ENCODE data around the gene EZH2.

DNA sequence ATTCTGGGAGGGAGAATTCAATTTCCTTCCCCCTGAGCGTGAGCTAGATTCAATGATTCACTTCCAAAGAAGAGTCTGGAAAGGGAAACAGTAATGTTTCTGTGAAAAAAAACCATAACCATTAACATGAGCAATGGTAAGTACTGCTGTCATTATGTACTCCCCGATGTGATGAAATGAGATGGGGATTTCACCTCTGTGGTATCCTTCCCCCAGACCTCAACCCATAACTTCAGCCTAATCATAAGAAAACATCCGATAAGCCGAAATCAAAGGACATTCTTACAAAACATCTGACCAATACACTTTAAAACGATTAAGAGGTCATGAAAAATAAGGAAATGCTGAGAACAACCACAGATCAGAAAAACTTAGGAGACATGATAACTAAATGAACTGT lies 27.2 kb downstream of the EZH2 start:
- TF ChIP-seq, protein P1, sequence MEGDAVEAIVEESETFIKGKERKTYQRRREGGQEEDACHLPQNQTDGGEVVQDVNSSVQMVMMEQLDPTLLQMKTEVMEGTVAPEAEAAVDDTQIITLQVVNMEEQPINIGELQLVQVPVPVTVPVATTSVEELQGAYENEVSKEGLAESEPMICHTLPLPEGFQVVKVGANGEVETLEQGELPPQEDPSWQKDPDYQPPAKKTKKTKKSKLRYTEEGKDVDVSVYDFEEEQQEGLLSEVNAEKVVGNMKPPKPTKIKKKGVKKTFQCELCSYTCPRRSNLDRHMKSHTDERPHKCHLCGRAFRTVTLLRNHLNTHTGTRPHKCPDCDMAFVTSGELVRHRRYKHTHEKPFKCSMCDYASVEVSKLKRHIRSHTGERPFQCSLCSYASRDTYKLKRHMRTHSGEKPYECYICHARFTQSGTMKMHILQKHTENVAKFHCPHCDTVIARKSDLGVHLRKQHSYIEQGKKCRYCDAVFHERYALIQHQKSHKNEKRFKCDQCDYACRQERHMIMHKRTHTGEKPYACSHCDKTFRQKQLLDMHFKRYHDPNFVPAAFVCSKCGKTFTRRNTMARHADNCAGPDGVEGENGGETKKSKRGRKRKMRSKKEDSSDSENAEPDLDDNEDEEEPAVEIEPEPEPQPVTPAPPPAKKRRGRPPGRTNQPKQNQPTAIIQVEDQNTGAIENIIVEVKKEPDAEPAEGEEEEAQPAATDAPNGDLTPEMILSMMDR (IDR thresholded peaks at IDR 0.05; ENCODE audit: extremely low read depth in 1 of 2, insufficient read depth in 1 of 2, low read depth in 1 of 2, low read length in 2 of 2), result no peak
- TF ChIP-seq, protein P2, sequence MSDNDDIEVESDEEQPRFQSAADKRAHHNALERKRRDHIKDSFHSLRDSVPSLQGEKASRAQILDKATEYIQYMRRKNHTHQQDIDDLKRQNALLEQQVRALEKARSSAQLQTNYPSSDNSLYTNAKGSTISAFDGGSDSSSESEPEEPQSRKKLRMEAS (IDR thresholded peaks at IDR 0.05; ENCODE audit: insufficient read depth, insufficient read length), result no peak
- TF ChIP-seq POLR2A (IDR thresholded peaks at IDR 0.05; ENCODE audit: low read depth, low read length) (no peak), EZH2 (IDR thresholded peaks at IDR 0.05; ENCODE audit: borderline replicate concordance, low read depth, low read length, severe bottlenecking) (no peak)
